Right lobe of liver (tissue), 6 donors: ENCODE data around the gene OBP2A. TPM values are rescaled to one million over a fixed set of nuclear protein-coding genes. Genes with fewer than 3 reads are reported as not detected.

ENCODE experiments used
- ATAC-seq, 4 donors: fragments of 200-7000 bp; cut with Tn5 transposase; one replicate each; pipeline ENCODE4 v1.9.1; 2020; ENCODE audit warnings: mild to moderate bottlenecking in 4 of 4, moderate library complexity in 4 of 4
- DNase-seq, 3 donors: peaks; one replicate each; pipeline ENCODE4 v3.0.0-alpha.2; 2020
- H3K27ac ChIP-seq, 3 donors: fragments of 200-600 bp; one replicate each; pipeline ENCODE4 v1.8.0; 2022
- H3K27me3 ChIP-seq, 2 donors: fragments of 200-600 bp; one replicate each; pipeline ENCODE4 v1.8.0; 2022
- H3K36me3 ChIP-seq, 4 donors: fragments of 200-600 bp; sonication (generic) in 1 of 4; one replicate each; pipeline versions ENCODE4 v1.5.1 to v1.8.0; 2017 to 2022; ENCODE audit warnings: control low read depth in 1 of 4
- H3K4me1 ChIP-seq, 4 donors: fragments of 200-600 bp; sonication (generic) in 1 of 4; one replicate each; pipeline versions ENCODE4 v1.5.1 to v1.8.0; 2017 to 2022; ENCODE audit warnings: control low read depth in 1 of 4
- H3K4me3 ChIP-seq, 3 donors: fragments of 200-600 bp; one replicate each; pipeline ENCODE4 v1.8.0; 2022
- H3K9me3 ChIP-seq, 4 donors: fragments of 200-600 bp; sonication (generic) in 1 of 4; one replicate each; pipeline versions ENCODE4 v1.5.1 to v1.8.0; 2017 to 2022; ENCODE audit warnings: control low read depth in 1 of 4
- CTCF ChIP-seq, 4 donors: fragments of 200-600 bp in 3 of 4; fragments of 450-650 bp in 1 of 4; IDR thresholded peaks; one replicate each; pipeline versions ENCODE4 v1.5.1 to v1.8.0; 2016 to 2022; ENCODE audit warnings: antibody characterized with exemption in 4 of 4, mild to moderate bottlenecking in 2 of 4
- POLR2A ChIP-seq: fragments of 450-650 bp; IDR thresholded peaks from one replicate; pipeline ENCODE4 v1.6.1; 2017; ENCODE audit warnings: antibody characterized with exemption, mild to moderate bottlenecking
- WGBS: methylation state at CpG from one replicate; pipeline ENCODE4 v1.1.6; 2018; ENCODE audit warnings: low coverage, low lambda C conversion rate; ENCODE audit not compliant: insufficient coverage; ENCODE audit errors: missing lambda C conversion rate; 5-methylcytosine and 5-hydroxymethylcytosine counted together
- intact Hi-C, 2 donors: fragments of 100-400 bp; cut with DNase I; formaldehyde crosslinking; loops; one replicate each; pipeline versions ENCODE4 v1.11.2 to v1.14.1; 2022
- total RNA-seq, 6 experiments: library from RNA; depleted of rRNA in 2 of 6; stranded (reverse); fragments of >200 nt in 2 of 6; fragmentation: NEBNext Ultra II Directional in 3 of 6; extraction: Animal tissue kit (Norgen Biotek cat#: 25700) in 3 of 6; gene quantifications; one replicate each; pipeline versions ENCODE4 v1.1.0 to v1.2.4, GENCODE V29; 2016 to 2023
- donor health status: DM: no; HTN: yes; CAD: no.
- donor health status: DM: no; HTN: no; CAD: no.
- donor health status: DM: no; HTN: no; CAD: no.
- donor health status: DM: no; HTN: yes; CAD: no.
- donor health status: DM: no; HTN: yes; CAD: no.

The OBP2A gene
- total RNA-seq, 6 experiments from 2014 or later = not detected

- Histone ChIP-seq H3K27me3 (no peaks in the 10 kb centered on the region), H3K4me3 (no peak overlapping the region), H3K36me3 (no peaks in the 10 kb centered on the region), H3K27ac (no peak overlapping the region), H3K9me3 (no peaks in the 10 kb centered on the region), H3K4me1 (no peaks in the 10 kb centered on the region)
- 82% methylated on average over 6 of the region's 6 CpGs for WGBS
- TF ChIP-seq CTCF (IDR thresholded peaks at IDR 0.05) (no peak), POLR2A (no peak)
- intact Hi-C loops = no loop called here
- ATAC-seq (no peak), DNase-seq (no peak)
Measured at GRCh38 chr9:135568026-135568425, 22.1 kb downstream of the OBP2A start.

GRCh38 chr9:135570456-135570855, 24.5 kb downstream of the OBP2A start:
- H3K9me3 ChIP-seq = no peaks in the 10 kb centered on the region
- ATAC-seq = no peak
- no peak overlapping the region for H3K27ac ChIP-seq
- H3K36me3 ChIP-seq = no peaks in the 10 kb centered on the region
- H3K4me3 ChIP-seq = no peak overlapping the region
- H3K27me3 ChIP-seq = no peaks in the 10 kb centered on the region
- WGBS = 28% methylated on average over 3 of the region's 3 CpGs
- TF ChIP-seq CTCF (IDR thresholded peaks at IDR 0.05) (no peak), POLR2A (no peak)
- intact Hi-C loops = no loop called here
- DNase-seq = no peak
- no peaks in the 10 kb centered on the region for H3K4me1 ChIP-seq

- H3K27ac ChIP-seq = no peak overlapping the region
- WGBS = 55% methylated on average over 2 of the region's 2 CpGs
- TF ChIP-seq CTCF (IDR thresholded peaks at IDR 0.05) = no peak
- TF ChIP-seq POLR2A = no peak
- DNase-seq = no peak
- H3K27me3 ChIP-seq = no peaks in the 10 kb centered on the region
- intact Hi-C loops = no loop called here
- H3K4me3 ChIP-seq = no peak overlapping the region
- ATAC-seq = no peak
- no peaks in the 10 kb centered on the region for H3K4me1 ChIP-seq
- H3K36me3 ChIP-seq = no peaks in the 10 kb centered on the region
- H3K9me3 ChIP-seq = no peaks in the 10 kb centered on the region
Measured at GRCh38 chr9:135572233-135572632, 26.3 kb downstream of the OBP2A start.

- no peaks in the 10 kb centered on the region for H3K36me3 ChIP-seq
- WGBS = 42% methylated on average over 1 of the region's 1 CpG
- intact Hi-C loops = no loop called here
- TF ChIP-seq CTCF (IDR thresholded peaks at IDR 0.05) (no peak), POLR2A (no peak)
- H3K9me3 ChIP-seq = no peaks in the 10 kb centered on the region
- no peaks in the 10 kb centered on the region for H3K27me3 ChIP-seq
- no peak for DNase-seq
- H3K4me1 ChIP-seq = no peaks in the 10 kb centered on the region
- ATAC-seq = no peak
- H3K27ac ChIP-seq = no peak overlapping the region
- no peak overlapping the region for H3K4me3 ChIP-seq
Measured at GRCh38 chr9:135573124-135573523, 27.2 kb downstream of the OBP2A start.

GRCh38 chr9:135574331-135574730, 28.4 kb downstream of the OBP2A start:
- DNase-seq (peak in 1 of 3 donors; percentile 32), ATAC-seq (peak in 1 of 4 donors; percentile 29)
- intact Hi-C loops = no loop called here
- H3K9me3 ChIP-seq = no peaks in the 10 kb centered on the region
- H3K27ac ChIP-seq = no peak overlapping the region
- H3K4me3 ChIP-seq = no peak overlapping the region
- H3K36me3 ChIP-seq = no peaks in the 10 kb centered on the region
- no peak for TF ChIP-seq POLR2A
- no peak for TF ChIP-seq CTCF (IDR thresholded peaks at IDR 0.05)
- WGBS = 47% methylated on average over 5 of the region's 14 CpGs
- no peaks in the 10 kb centered on the region for H3K27me3 ChIP-seq
- H3K4me1 ChIP-seq = no peaks in the 10 kb centered on the region
